ENCODE results near the gene NKD2.

NKD2 gene

DNA sequence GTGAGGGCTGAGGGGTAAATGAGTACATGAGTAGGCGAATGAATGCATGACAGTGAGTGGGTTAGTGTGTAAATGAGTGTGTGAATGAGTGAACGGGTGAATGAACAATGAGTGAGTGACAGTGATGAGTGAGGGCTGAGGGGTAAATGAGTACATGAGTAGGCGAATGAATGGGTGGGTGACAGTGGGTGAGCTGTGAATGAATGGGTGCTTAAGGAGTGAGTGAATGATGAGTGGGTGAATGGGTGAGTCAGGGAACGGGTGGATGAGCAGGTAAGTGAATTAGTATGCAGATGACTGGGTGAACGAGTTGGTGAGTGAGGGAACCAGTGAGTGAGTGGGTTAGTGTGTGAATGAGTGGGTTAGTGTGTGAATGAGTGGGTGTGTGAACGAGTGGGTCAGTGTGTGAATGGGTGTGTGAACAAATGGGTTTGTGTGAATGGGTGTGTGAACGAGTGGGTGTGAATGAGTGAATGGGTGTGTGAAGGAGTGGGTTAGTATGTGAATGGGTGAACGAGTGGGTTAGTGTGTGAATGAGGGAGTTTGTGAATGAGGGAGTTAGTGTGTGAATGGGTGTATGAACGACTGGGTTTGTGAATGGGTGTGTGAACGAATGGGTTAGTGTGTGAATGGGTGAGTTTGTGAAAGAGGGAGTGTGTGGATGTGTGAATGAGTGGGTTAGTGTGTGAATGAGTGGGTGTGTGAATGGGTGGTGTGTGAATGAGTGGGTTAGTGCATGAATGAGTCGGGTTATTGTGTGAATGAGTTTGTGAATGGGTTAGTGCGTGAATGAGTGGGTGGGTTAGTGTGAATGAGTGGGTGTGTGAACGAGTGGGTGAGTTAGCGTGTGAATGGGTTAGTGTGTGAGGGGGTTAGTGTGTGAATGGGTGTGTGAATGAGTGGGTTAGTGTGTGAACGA is 32.9 kb downstream of the NKD2 start:
- DNase-seq (ENCODE audit: low read depth in 3 of 3): no peak

DNA sequence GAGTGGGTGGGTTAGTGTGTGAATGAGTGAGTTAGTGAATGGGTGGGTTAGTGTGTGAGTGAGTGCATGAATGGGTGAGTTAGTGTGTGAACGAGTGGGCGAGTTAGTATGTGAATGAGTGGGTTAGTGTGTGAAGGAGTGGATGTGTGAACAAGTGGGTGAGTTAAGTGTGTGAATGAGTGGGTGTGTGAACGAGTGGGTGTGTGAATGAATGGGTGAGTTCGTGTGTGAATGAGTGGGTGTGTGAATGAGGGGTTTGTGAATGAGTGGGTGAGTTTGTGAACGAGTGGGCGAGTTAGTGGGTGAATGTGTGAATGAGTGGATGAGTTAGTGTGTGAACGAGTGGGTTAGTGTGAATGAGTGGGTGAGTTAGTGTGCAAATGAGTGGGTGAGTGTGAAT is 34.0 kb downstream of the NKD2 start:
- DNase-seq (ENCODE audit: low read depth in 3 of 3): no peak

DNA sequence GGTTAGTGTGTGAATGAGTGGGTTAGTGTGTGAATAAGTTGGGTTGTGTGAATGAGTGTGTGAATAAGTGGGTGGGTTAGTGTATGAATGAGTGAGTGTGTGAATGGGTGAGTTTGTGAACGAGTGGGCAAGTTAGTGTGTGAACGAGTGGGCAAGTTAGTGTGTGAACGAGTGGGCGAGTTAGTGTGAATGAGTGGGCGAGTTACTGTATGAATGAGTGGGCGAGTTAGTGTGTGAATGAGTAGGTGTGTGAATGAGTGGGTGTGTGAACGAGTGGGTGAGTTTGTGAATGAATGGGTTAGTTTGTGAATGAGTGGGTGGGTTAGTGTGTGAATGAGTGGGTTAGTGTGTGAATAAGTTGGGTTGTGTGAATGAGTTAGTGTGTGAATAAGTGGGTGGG is 34.7 kb downstream of the NKD2 start:
- DNase-seq (ENCODE audit: low read depth in 3 of 3): no peak

DNA sequence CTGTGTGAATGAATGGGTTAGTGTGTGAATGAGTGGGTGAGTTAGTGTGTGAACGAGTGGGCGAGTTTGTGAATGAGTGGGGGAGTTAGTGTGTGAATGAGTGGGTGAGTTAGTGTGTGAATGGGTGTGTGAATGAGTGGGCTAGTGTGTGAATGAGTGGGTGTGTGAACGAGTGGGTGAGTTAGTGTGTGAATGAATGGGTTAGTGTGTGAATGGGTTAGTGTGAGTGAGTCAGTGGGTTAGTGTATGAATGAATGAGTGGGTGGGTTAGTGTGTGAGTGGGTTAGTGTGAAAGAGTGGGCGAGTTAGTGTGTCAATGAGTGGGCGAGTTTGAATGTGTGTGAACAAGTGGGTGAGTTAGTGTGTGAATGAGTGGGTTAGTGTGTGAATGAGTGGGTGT is 35.5 kb downstream of the NKD2 start:
- no peak for DNase-seq (ENCODE audit: low read depth in 3 of 3)

DNA sequence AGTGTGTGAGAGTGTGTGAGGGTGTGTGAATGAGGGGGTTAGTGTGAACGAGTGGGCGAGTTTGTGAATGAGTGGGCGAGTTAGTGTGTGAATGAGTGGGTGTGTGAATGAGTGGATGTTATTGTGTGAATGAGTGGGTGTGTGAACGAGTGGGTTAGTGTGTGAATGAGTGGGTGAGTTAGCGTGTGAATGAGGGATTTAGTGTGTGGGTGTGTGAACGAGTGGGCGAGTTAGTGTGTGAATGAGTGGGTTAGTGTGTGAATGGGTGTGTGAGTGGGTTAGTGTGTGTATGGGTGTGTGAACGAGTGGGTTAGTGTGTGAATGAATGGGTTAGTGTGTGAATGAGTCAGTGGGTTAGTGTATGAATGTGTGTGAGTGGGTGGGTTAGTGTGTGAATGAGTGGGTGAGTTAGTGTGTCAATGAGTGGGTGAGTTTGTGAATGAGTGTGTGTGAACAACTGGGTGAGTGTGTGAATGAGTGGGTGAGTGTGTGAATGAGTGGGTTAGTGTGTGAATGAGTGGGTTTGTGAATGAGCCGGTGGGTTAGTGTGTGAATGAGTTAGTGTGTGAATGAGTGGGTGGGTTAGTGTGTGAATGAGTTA is 37.5 kb downstream of the NKD2 start:
- no peak for DNase-seq (ENCODE audit: low read depth in 3 of 3)

DNA sequence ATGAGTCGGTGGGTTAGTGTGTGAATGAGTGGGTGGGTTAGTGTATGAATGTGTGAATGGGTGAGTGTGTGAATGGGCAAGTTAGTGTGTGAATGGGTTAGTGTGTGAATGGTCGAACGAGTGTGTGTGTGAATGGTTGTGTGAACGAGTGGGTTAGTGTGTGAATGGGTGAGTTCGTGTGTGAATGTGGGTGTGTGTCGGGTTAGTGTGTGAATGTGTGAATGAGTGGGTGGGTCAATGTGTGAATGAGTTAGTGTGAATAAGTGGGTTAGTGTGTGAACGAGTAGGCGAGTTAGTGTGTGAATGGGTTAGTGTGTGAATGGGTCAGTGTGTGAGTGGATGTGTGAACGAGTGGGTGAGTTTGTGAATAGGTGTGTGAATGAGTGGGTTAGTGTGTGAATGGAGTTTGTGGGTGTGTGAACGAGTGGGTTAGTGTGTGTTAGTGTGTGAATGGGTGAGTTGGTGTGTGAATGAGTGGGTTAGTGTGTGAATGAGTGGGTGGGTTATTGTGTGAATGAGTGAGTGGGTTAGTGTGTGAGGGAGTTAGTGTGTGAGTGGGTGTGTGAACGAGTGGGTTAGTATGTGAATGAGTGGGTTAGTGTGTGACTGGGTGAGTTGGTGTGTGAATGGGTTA is 38.8 kb downstream of the NKD2 start:
- DNase-seq (ENCODE audit: low read depth in 3 of 3): no peak

DNA sequence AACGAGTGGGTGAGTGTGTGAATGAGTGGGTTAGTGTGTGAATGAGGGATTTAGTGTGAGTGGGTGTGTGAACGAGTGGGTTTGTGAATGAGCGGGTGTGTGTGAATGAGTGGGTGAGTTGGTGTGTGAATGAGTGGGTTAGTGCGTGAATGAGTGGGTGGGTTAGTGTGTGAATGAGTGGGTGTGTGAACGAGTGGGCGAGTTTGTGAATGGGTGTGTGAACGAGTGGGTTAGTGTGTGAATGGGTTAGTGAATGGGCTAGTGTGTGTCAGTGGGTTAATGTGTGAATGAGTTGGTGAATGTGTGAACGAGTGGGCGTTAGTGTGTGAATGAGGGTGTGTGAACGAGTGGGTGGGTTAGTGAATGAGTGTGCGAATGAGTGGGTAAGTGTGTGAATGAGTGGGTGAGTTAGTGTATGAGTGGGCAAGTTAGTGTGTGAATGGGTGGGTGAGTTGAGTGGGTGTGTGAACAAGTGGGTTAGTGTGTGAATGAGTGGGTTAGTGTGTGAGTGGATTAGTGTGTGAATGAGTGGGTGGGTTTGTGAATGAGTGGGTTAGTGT is 39.6 kb downstream of the NKD2 start:
- DNase-seq (ENCODE audit: low read depth in 3 of 3): no peak

DNA sequence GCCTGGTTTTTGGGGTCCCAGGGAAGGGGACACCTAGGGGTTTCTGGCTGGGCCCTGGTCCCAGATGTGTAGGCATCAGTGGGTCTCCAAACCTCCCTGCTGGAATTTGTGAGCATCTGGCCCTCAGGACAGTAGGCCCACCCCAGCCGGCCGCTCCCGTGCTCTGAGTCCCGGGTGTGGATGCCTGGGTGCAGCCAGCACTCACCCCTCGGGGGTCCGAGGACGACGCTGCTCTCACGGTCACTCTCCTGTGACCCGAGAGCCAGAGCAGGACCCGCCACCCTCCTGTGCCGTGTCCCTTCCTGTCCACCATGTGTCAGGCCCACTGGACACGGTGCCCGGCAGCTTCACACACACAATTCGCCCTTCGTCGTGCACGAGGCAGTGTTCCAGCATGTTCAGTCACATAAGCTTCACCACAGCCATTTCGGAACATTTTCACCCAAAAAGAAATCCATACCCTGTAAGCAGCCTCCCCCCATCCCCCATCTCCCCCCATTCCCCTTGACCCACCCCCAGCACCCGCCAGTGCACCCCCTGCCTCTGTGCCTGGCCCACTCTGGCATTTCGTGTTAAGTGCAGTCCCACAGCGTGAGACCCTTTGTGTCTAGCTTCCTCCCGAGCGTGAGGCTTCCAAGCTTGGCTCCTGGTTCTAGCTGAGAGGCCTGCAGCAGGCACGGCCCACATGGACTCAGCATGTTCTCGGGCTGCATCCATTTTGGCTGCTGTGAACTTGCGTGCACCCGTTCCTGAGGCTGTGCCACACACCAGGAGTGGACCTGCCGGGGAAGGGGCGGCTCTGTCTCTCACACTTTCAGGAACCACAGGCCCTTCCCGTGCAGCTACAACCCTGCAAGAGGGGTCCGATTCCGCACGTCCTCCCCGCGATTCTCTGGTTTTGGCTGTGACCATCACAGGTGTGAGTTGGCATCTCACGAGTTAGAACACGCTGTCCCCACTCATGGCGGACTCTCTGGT is 40.5 kb downstream of the NKD2 start:
- DNase-seq (ENCODE audit: low read depth in 3 of 3): no peak

DNA sequence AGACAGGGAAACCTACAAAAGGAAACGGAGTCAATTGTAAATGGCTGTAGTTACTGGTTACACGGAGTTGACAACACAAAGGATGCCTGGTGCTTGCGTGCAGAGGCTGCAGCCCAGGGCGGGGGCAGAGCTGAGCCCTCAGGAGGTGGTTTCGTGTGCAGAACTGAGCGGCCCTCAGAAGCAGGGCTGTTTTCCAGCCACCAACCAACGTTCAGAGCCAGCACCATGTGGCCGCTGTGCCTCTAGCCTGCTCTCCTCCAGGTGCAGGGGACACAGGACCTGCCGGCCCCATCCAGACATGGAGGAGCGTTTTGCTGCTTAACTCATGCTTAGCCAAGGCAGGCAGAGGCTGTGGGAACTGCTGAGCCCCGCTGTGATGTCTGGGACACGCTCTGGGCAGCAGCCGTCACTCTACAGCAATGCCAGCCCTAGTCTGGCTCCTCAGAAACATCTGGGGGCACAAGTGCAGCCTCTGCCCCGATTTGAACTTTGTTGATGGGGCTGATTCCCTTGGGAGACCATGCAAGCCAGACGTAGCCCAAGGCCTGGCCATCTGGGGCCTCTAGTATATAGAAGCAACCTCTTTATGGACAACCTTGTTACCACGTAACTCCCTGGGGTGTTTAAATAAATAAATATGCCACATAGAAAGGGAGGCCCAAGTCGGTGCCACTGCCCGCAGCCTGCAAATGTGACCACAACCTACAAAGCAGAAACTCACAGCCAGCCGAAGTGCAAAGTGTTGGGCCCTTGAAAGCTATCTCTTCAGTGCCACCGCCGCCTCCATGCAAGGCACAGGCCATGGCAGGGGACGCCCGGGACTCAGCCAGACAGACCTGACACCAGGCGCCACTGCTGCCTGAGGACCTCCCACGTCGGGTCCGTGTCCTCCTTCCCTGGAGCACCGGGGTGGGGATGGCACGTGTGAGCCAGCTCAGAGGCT is 42.1 kb downstream of the NKD2 start:
- DNase-seq (ENCODE audit: low read depth in 3 of 3): no peak

DNA sequence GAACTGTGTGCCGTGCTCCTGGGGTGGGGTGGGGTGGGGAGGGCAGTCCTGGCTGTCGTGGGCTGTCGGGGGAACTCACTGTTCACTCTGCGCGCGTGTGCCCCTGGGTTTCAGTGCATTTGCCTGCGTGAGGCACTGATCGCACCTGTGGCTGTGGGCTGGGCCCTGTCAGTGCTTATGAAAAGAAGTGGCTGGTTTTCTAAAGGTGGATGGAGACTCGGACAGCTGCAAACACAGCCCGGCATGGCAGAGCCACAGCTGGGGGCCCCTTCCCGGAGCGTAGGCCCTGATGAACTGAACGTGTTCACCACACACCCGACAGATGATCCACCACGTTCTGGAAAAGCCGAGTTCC is 42.7 kb downstream of the NKD2 start:
- DNase-seq (ENCODE audit: low read depth in 3 of 3): no peak

DNA sequence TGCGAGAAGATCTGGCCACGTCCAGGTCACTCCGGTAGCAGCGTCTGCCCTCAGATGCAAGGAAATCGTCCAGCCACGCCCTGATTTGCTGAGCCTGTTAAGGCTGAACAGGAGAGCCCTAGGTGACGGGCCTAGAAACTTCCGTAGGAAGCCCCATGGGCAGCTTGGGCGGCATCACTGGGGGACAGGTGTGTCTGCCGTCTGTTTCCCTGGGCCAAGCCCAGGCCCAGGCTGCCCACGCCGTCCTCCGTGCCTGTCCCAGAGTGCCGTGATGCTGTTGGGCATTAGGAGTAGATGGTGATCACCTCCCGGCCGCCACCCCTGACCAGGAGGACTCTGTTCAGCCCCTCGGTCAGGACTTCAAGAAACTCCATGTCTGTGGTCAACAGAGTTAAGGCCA is 43.5 kb downstream of the NKD2 start:
- DNase-seq (ENCODE audit: low read depth in 3 of 3): no peak

DNA sequence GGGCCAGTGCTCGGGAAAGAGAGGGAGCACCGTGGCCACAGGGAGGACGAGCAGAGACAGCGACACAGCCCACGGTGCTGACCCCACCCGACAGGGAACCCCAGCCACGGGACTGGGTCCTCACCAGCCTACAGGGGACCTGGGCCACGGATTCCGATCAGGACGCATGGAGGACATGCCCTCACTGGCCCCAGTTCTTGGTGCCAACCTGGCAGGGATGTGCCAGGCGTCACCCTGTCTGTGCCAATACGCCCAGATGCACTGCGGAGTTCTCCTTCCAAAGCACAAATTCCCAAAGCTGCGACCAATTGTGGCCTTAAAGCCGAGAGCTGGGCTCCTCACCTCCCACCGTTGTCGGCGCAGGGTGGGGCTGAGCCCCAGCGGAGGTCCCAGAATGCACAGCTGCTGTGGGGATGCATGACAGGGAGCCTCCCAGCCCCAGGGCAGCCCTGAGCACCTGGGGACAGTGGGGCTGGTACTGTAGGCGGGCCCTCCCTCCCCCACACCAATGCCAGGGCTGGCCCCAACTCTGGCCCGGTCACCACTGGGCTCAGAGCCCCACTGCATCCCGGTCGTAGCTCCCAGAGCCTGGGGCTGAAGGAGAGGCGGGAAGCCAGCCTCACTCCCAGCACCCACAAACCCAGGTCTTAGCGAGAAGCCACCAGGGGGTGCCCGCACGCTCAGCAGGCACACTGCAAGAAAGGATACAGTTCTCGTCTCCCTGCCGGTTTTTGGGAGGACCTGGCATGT is 44.2 kb downstream of the NKD2 start:
- no peak for DNase-seq (ENCODE audit: low read depth in 3 of 3)

DNA sequence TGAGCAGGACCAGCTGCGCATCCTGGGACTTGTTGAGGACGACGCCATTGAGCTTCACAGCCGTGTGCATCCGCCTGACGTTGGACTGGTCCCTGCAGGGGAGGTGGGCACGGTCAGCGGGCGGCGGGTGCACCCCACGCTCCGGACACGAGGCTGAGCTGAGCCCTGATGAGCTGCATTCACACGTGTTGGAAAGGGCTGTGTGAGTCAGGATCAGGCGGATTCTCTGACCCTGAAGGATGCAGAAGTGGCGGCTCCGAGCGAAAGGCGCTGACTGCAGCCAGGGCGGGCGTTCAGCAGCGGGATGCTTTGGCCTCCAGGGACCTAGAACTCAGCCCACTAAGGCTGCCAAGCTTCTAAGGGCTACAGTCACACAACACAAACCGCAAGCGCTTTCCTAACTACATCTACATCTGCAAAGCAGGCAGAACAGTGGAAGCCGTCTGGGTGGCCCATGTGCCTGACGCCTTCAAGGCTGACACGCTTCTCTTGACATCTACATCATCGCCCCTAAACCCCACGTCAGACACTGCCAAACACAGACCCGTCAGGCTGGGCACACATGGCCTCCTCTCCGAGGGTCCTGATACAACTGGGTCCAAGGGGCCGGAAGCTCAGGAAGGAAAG is 44.9 kb downstream of the NKD2 start:
- no peak for DNase-seq (ENCODE audit: low read depth in 3 of 3)

DNA sequence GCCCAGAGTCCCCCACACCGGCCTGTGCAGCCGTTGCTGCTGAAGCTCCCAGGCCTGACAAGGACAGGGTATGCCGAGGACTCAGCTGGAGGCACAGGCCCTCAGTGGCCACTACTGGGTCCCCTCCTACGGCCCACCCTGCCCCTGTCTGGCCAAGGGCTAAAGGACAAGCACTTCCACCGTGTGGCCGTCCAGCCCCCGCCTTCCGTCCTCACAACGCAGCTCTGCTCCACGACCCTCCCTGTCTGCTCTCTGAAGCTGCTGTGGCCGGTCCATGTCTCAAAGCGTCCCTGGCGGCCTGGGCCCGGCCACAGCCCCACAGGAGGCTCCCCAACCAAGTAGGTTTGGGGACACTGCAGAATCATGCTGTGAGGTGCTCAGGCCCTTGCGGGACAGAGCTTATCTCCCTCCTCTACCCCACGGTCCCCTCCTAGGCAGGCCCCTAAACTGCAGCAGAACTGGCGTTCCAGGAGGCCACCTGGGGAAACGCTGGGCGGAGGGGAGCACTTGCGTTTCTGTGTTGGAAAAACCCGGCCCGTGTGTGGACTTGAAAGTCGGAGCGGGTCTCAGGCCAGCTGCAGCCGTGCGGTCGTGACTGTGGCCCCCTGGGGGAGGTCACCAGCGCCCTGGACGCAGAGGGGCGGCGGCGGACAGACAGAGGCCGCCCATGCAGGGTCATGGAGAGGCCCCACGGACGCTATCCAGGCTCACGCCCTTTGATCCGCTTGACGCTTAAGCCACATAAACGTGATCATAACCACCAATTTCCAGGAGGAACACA is 45.6 kb downstream of the NKD2 start:
- no peak for DNase-seq (ENCODE audit: low read depth in 3 of 3)

DNA sequence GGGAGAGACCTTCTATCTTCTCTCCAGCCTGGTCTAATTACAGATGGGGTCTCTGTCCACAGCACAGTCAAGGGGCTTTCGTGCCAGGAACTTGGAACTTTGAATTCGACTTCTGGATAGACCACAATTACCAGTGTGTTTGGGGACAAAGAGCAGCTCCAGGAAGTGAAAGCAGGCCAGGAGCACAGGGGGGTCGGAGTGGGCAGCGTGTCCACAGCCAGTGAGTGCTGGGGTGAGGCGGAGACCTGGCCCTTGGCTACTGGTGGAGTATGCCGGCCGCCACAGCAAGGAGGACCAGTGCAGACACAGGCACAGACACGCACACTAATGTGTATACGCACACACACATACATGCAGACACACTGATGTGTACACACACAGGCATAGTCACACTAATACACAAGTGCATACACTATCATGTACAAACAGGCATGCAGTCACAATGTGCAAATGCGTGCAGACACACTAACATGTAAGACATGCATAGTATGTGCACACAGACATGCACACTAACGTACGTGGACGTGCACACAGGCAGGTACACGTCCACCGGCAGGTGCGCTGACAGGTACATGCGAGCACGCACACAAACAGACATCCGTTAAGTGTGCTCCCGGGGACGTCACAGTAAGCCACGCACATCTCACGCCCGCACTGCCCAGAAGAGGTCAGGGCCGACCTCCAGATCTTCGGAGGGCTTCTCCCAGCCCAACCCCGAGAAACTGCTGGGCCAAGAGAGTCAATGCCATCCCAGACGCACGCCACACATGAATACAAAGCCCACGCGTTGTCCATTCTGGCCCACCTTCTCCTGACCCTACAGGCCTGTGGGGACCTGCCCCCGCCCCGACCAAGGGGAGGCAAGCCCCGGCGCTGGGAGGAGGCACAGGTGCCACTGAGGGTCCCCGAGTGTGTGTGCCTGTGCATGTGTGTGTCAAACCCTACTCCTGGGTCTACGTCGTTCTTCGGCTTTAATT is 46.5 kb downstream of the NKD2 start:
- DNase-seq (ENCODE audit: low read depth in 3 of 3): no peak

DNA sequence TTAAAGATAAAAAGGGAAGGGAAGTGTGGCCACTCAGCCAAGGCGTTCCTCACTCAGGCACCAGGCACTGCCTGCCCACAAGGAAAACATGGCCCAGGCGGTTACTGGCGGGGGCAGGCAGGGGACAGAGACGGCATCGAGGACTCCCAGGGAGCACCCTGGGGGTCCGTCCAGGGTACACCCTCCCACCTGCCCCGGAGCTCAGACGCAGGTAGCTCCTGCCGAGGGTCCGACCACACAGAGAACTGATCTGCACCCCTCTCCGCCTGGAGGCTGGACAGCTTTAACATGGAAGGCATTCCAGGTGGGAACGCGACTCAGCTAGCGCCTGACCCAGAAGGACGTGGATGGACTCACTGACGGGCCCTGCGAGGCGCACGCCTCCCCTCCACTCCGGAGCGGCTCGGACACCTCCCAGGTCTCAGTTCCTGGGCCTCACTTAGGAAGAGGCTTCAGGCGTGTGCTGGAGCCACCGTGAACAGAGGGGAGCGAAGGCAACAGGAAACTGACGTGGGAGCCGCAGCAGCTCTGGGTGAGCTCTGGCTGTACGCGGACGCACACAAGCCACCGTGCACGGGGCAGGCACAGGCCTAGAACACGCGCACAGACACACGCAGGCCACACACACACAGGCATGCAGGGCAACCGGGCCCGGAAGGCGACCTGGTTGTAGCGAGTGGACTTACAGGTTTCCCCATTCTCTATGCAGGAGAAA is 47.5 kb downstream of the NKD2 start:
- no peak for DNase-seq (ENCODE audit: low read depth in 3 of 3)
